Prostate gland (tissue), 2 donors: ENCODE data around the gene GOLGA6L22. TPM values are rescaled to one million over a fixed set of nuclear protein-coding genes. Genes with fewer than 3 reads are reported as not detected.
"Not testable (repeated sequence)": the region's sequence is repeated elsewhere in the genome, so short reads cannot be mapped to it uniquely, and the experiment has no call there.

Experiments
- DNase-seq: peaks from one replicate; pipeline ENCODE4 v3.0.0-alpha.2; 2019; ENCODE audit warnings: low spot score
- H3K27ac ChIP-seq, 2 donors: fragments of 200-600 bp; sonication (generic); 2 replicates each; pipeline ENCODE4 v1.5.1; 2017 to 2019
- H3K27me3 ChIP-seq: fragments of 200-600 bp; sonication (generic); replicated peaks from 2 replicates; pipeline ENCODE4 v1.5.1; 2019; ENCODE audit not compliant: insufficient read depth
- H3K36me3 ChIP-seq, 2 donors: fragments of 200-600 bp; sonication (generic); 1 replicate in 1 of 2; 2 replicates in 1 of 2; pipeline versions ENCODE4 v1.5.1 to v1.8.1; 2017 to 2019
- H3K4me1 ChIP-seq: fragments of 200-600 bp; sonication (generic); replicated peaks from 2 replicates; pipeline ENCODE4 v1.5.1; 2019
- H3K4me3 ChIP-seq, 2 donors: fragments of 200-600 bp; sonication (generic); 2 replicates each; pipeline ENCODE4 v1.5.1; 2017 to 2019
- H3K9me3 ChIP-seq: fragments of 200-600 bp; sonication (generic); 2 replicates; pipeline ENCODE4 v1.5.1; 2017
- WGBS: methylation state at CpG from one replicate; pipeline ENCODE4 v1.1.5; 2018; 5-methylcytosine and 5-hydroxymethylcytosine counted together
- intact Hi-C: fragments of 100-400 bp; cut with DNase I; formaldehyde crosslinking; loops from one replicate; pipeline ENCODE4 v1.14.2; 2022
- small RNA-seq, 2 donors: library from RNA; depleted of rRNA; stranded (forward); fragments of <200 nt; gene quantifications; one replicate each; pipeline ENCODE3, GENCODE V24; 2016
- total RNA-seq, 2 donors: library from RNA; depleted of rRNA; stranded (reverse); fragments of >200 nt; gene quantifications; one replicate each; pipeline ENCODE4 v1.1.0, GENCODE V29; 2016

GOLGA6L22 gene
- total RNA-seq, 2 donors from 2014 or later = 0.23 TPM; not detected in 1

DNA sequence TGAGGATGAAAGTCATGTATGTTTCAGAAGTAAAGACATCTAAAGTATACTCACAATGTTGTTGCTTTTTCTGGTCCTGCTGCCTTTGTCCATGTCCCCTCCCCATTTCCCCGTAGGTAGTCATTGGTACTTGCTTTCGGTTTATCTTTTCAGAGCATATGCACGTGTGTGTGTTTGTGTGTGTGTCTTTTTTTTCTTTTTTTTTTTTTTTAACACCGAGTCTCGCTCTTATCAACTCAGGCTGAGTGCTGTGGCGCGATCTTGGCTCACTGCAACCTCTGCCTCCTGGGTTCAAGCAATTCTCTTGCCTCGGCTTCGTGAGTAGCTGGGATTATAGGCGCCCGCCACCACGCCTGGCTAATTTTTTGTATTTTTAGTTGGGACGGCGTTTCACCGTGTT, 57.4 kb downstream of the GOLGA6L22 start:
- 55% methylated on average over 8 of the region's 15 CpGs for WGBS
- H3K4me1 ChIP-seq, DNase-seq, H3K27me3 ChIP-seq, H3K36me3 ChIP-seq, H3K4me3 ChIP-seq, H3K27ac ChIP-seq, intact Hi-C loops, H3K9me3 ChIP-seq: not testable (repeated sequence)

Small RNA genes within 50 kb of the gene (small RNA-seq; reads per million reads assigned to genes)
- gene RN7SL545P = 0 reads per million in 2 donors
